HUES48 (cell line): ENCODE measurements around the gene COL6A1.
"Not testable (repeated sequence)": the region's sequence is repeated elsewhere in the genome, so short reads cannot be mapped to it uniquely, and the experiment has no call there.

ENCODE experiments used
- H3K27ac ChIP-seq: one replicate; pipeline ENCODE4 v1.7.0; 2013; ENCODE audit warnings: low read depth, low read length, inconsistent platforms
- H3K27me3 ChIP-seq: 2 replicates; pipeline ENCODE4 v1.6.1; 2013; ENCODE audit warnings: mild to moderate bottlenecking, low read length; ENCODE audit not compliant: control insufficient read depth, insufficient read depth
- H3K36me3 ChIP-seq: 2 replicates; pipeline ENCODE4 v1.6.1; 2013; ENCODE audit warnings: low read length; ENCODE audit not compliant: control insufficient read depth, insufficient read depth
- H3K4me1 ChIP-seq: 2 replicates; pipeline ENCODE4 v1.6.1; 2013; ENCODE audit warnings: mild to moderate bottlenecking, low read length; ENCODE audit not compliant: control insufficient read depth, insufficient read depth
- H3K4me3 ChIP-seq: 2 replicates; pipeline ENCODE4 v1.5.1; 2013; ENCODE audit warnings: mild to moderate bottlenecking, low read depth, low read length
- H3K9ac ChIP-seq: 2 replicates; pipeline ENCODE4 v1.6.1; 2013; ENCODE audit warnings: mild to moderate bottlenecking, low read depth, low read length, moderate library complexity
- H3K9me3 ChIP-seq: 2 replicates; pipeline ENCODE4 v1.6.1; 2013; ENCODE audit warnings: low read length; ENCODE audit not compliant: control insufficient read depth, insufficient read depth

COL6A1 gene

GRCh38 chr21:46005081-46005480 is 23.5 kb downstream of the COL6A1 start:
- peaks cover 42% of the 10 kb centered on the region for H3K36me3 ChIP-seq
- no peak overlapping the region for H3K9ac ChIP-seq
- H3K4me1 ChIP-seq = no peaks in the 10 kb centered on the region
- no peaks in the 10 kb centered on the region for H3K27me3 ChIP-seq
- H3K4me3 ChIP-seq = no peak overlapping the region
- H3K27ac ChIP-seq = no peak overlapping the region
- no peaks in the 10 kb centered on the region for H3K9me3 ChIP-seq

- Histone ChIP-seq H3K4me1 (no peaks in the 10 kb centered on the region), H3K9ac (no peak overlapping the region), H3K4me3 (no peak overlapping the region), H3K27me3 (no peaks in the 10 kb centered on the region), H3K9me3 (no peaks in the 10 kb centered on the region), H3K36me3 (peaks cover 40% of the 10 kb centered on the region), H3K27ac (no peak overlapping the region)
Observed at GRCh38 chr21:46005481-46005881, 23.9 kb downstream of the COL6A1 start.

- H3K9ac ChIP-seq, H3K4me1 ChIP-seq, H3K27me3 ChIP-seq, H3K27ac ChIP-seq, H3K9me3 ChIP-seq, H3K4me3 ChIP-seq: not testable (repeated sequence)
- peaks cover 37% of the 10 kb centered on the region for H3K36me3 ChIP-seq
Observed at GRCh38 chr21:46005894-46006546, 24.4 kb downstream of the COL6A1 start.

GRCh38 chr21:46006547-46007491 is 25.2 kb downstream of the COL6A1 start:
- Histone ChIP-seq H3K4me3 (no peak overlapping the region), H3K9me3 (no peaks in the 10 kb centered on the region), H3K27me3 (no peaks in the 10 kb centered on the region), H3K36me3 (peaks cover 29% of the 10 kb centered on the region), H3K9ac (no peak overlapping the region), H3K4me1 (no peaks in the 10 kb centered on the region), H3K27ac (no peak overlapping the region)

- H3K4me3 ChIP-seq = no peak overlapping the region
- H3K9me3 ChIP-seq = no peaks in the 10 kb centered on the region
- H3K27ac ChIP-seq = no peak overlapping the region
- H3K4me1 ChIP-seq = no peaks in the 10 kb centered on the region
- peaks cover 24% of the 10 kb centered on the region for H3K36me3 ChIP-seq
- H3K9ac ChIP-seq = no peak overlapping the region
- H3K27me3 ChIP-seq = no peaks in the 10 kb centered on the region
Observed at GRCh38 chr21:46007492-46007868, 25.9 kb downstream of the COL6A1 start.

GRCh38 chr21:46008893-46009621 is 27.5 kb downstream of the COL6A1 start:
- no peak overlapping the region for H3K27ac ChIP-seq
- peaks cover 10% of the 10 kb centered on the region for H3K36me3 ChIP-seq
- no peaks in the 10 kb centered on the region for H3K27me3 ChIP-seq
- H3K4me3 ChIP-seq = no peak overlapping the region
- H3K9ac ChIP-seq = no peak overlapping the region
- H3K9me3 ChIP-seq = no peaks in the 10 kb centered on the region
- no peaks in the 10 kb centered on the region for H3K4me1 ChIP-seq

GRCh38 chr21:46009951-46010705 is 28.6 kb downstream of the COL6A1 start:
- H3K4me3 ChIP-seq = no peak overlapping the region
- no peaks in the 10 kb centered on the region for H3K27me3 ChIP-seq
- no peak overlapping the region for H3K27ac ChIP-seq
- H3K36me3 ChIP-seq = 0 out of 2 replicates have a peak, but pooled peaks cover under 1% of the 10 kb centered on the region
- H3K9me3 ChIP-seq = no peaks in the 10 kb centered on the region
- H3K9ac ChIP-seq = no peak overlapping the region
- H3K4me1 ChIP-seq = no peaks in the 10 kb centered on the region

GRCh38 chr21:46011267-46011967 is 29.8 kb downstream of the COL6A1 start:
- Histone ChIP-seq H3K27ac (no peak overlapping the region), H3K36me3 (no peaks in the 10 kb centered on the region), H3K4me3 (no peak overlapping the region), H3K27me3 (no peaks in the 10 kb centered on the region), H3K9me3 (no peaks in the 10 kb centered on the region), H3K4me1 (no peaks in the 10 kb centered on the region), H3K9ac (no peak overlapping the region)

GRCh38 chr21:46012154-46012553 is 30.6 kb downstream of the COL6A1 start:
- Histone ChIP-seq H3K9ac (no peak overlapping the region), H3K9me3 (no peaks in the 10 kb centered on the region), H3K36me3 (no peaks in the 10 kb centered on the region), H3K27me3 (no peaks in the 10 kb centered on the region), H3K27ac (no peak overlapping the region), H3K4me1 (no peaks in the 10 kb centered on the region), H3K4me3 (no peak overlapping the region)

- H3K9me3 ChIP-seq = no peaks in the 10 kb centered on the region
- H3K4me3 ChIP-seq = no peak overlapping the region
- no peak overlapping the region for H3K27ac ChIP-seq
- no peaks in the 10 kb centered on the region for H3K27me3 ChIP-seq
- no peak overlapping the region for H3K9ac ChIP-seq
- H3K4me1 ChIP-seq = no peaks in the 10 kb centered on the region
- no peaks in the 10 kb centered on the region for H3K36me3 ChIP-seq
Observed at GRCh38 chr21:46014828-46015227, 33.3 kb downstream of the COL6A1 start.
